Measurements from ENCODE around the gene DPP9. TPM values are rescaled to one million over a fixed set of nuclear protein-coding genes. Genes with fewer than 3 reads are reported as not detected.

Gene DPP9
- total and polyA plus RNA-seq, 2 of the 13 experiments (the other 11 are each of a cell fraction or from before 2014, with no cell fraction given) = 8.4 to 25.8 TPM

GRCh38 chr19:4636151-4636717 lies 87.4 kb downstream of the DPP9 start (continued):
- peak; percentile 61 for TF ChIP-seq ZFY (CRISPR knock-in tag; IDR thresholded peaks at IDR 0.05)
- no peak for TF ChIP-seq SYNCRIP (IDR thresholded peaks at IDR 0.05; ENCODE audit: insufficient read depth, low read depth, low read length)
- TF ChIP-seq ZNF512 (CRISPR knock-in tag; IDR thresholded peaks at IDR 0.05) = no peak
- 0 out of 2 replicates have a peak, but pooled peaks have one; percentile 41 for TF ChIP-seq NR0B2 (CRISPR knock-in tag; IDR thresholded peaks at IDR 0.05)
- TF ChIP-seq GLI4 (CRISPR knock-in tag; IDR thresholded peaks at IDR 0.05; ENCODE audit: borderline replicate concordance) = 0 out of 2 replicates have a peak, but pooled peaks have one; percentile 5
- TF ChIP-seq SRSF9 (IDR thresholded peaks at IDR 0.05; ENCODE audit: borderline replicate concordance, insufficient read depth, low read depth, low read length, poor library complexity, severe bottlenecking) = no peak
- TF ChIP-seq CBX5 (CRISPR knock-in tag; IDR thresholded peaks at IDR 0.05; ENCODE audit: borderline replicate concordance) = no peak
- peak; percentile 94 for TF ChIP-seq STAG1 (CRISPR knock-in tag; IDR thresholded peaks at IDR 0.05)
- 0 out of 2 replicates have a peak, but pooled peaks have one; percentile 77 for TF ChIP-seq BRCA1 (CRISPR knock-in tag; IDR thresholded peaks at IDR 0.05)
- TF ChIP-seq HMGXB4 (CRISPR knock-in tag; IDR thresholded peaks at IDR 0.05; ENCODE audit: borderline replicate concordance in 1 of 2, low read depth in 1 of 2) = peak; percentile 80 to 90; a peak in 3 of 4 replicates
- TF ChIP-seq ZNF256 (CRISPR knock-in tag; conservative IDR thresholded peaks at IDR 0.05) = 0 out of 2 replicates have a peak, but pooled peaks have one; percentile 78
- TF ChIP-seq NKX3-1 (CRISPR knock-in tag; IDR thresholded peaks at IDR 0.05) = 0 out of 2 replicates have a peak, but pooled peaks have one; percentile 45
- no peak for TF ChIP-seq USF2 (IDR thresholded peaks at IDR 0.05; ENCODE audit: low read depth, low read length)
- 0 out of 2 replicates have a peak, but pooled peaks have one; percentile 18 for TF ChIP-seq USF2 (CRISPR knock-in tag; IDR thresholded peaks at IDR 0.05; ENCODE audit: borderline replicate concordance)
- TF ChIP-seq FOXJ3 (CRISPR knock-in tag; IDR thresholded peaks at IDR 0.05; ENCODE audit: borderline replicate concordance) = no peak
- no peak for TF ChIP-seq MTF2 (CRISPR knock-in tag; IDR thresholded peaks at IDR 0.05; ENCODE audit: borderline replicate concordance)
- 0 out of 2 replicates have a peak, but pooled peaks have one; percentile 6 for TF ChIP-seq FOSL2 (CRISPR knock-in tag; IDR thresholded peaks at IDR 0.05)
- TF ChIP-seq ASH2L (IDR thresholded peaks at IDR 0.05; ENCODE audit: insufficient read length, low read depth, low read length) = no peak
- TF ChIP-seq ZNF264 (CRISPR knock-in tag; IDR thresholded peaks at IDR 0.05) = no peak
- no peak for TF ChIP-seq ZNF30 (CRISPR knock-in tag; IDR thresholded peaks at IDR 0.05)
- peak; percentile 41; the same call in 1 of the 2 replicates for TF ChIP-seq ZSCAN31 (CRISPR knock-in tag; IDR thresholded peaks at IDR 0.05; ENCODE audit: low read depth)
- TF ChIP-seq ZSCAN20 (CRISPR knock-in tag; IDR thresholded peaks at IDR 0.05; ENCODE audit: borderline replicate concordance) = 0 out of 2 replicates have a peak, but pooled peaks have one; percentile 31
